GM12873 (cell line): ENCODE data around the gene DOCK4.

Source experiments
- CTCF ChIP-seq: IDR thresholded peaks from 2 replicates; pipeline ENCODE4 v1.5.1; 2012; ENCODE audit warnings: low read depth, mild to moderate bottlenecking, moderate library complexity, low read length, control low read depth; ENCODE audit not compliant: insufficient read depth; ENCODE audit errors: missing control alignments

DOCK4 gene

GRCh38 chr7:111883241-111883640, 323.0 kb downstream of the DOCK4 start:
- no peak for TF ChIP-seq CTCF

GRCh38 chr7:111878785-111879184, 327.4 kb downstream of the DOCK4 start:
- TF ChIP-seq CTCF = no peak

- no peak for TF ChIP-seq CTCF
Measured at GRCh38 chr7:111877931-111878330, 328.3 kb downstream of the DOCK4 start.

GRCh38 chr7:111873963-111874690, 332.1 kb downstream of the DOCK4 start:
- no peak for TF ChIP-seq CTCF

- no peak for TF ChIP-seq CTCF
Measured at GRCh38 chr7:111873326-111873646, 332.9 kb downstream of the DOCK4 start.

GRCh38 chr7:111872450-111873325, 333.5 kb downstream of the DOCK4 start:
- TF ChIP-seq CTCF = no peak

- no peak for TF ChIP-seq CTCF
Measured at GRCh38 chr7:111871283-111871682, 334.9 kb downstream of the DOCK4 start.
